GM12874 (cell line): ENCODE data around the gene ST6GALNAC2.

Experiments
- CTCF ChIP-seq: IDR thresholded peaks from 2 replicates; pipeline ENCODE4 v1.5.1; 2011; ENCODE audit warnings: low read depth, mild to moderate bottlenecking, control low read depth, low read length, moderate library complexity; ENCODE audit not compliant: insufficient read depth

Gene ST6GALNAC2

GRCh38 chr17:76544546-76545365 is 40.9 kb downstream of the ST6GALNAC2 start:
- no peak for TF ChIP-seq CTCF

GRCh38 chr17:76543826-76544545 is 41.7 kb downstream of the ST6GALNAC2 start:
- TF ChIP-seq CTCF = no peak

GRCh38 chr17:76543482-76543825 is 42.2 kb downstream of the ST6GALNAC2 start:
- no peak for TF ChIP-seq CTCF

GRCh38 chr17:76542984-76543383 is 42.7 kb downstream of the ST6GALNAC2 start:
- no peak for TF ChIP-seq CTCF

- TF ChIP-seq CTCF = no peak
Measured at GRCh38 chr17:76542566-76542971, 43.1 kb downstream of the ST6GALNAC2 start.

- TF ChIP-seq CTCF = no peak
Measured at GRCh38 chr17:76541739-76542454, 43.8 kb downstream of the ST6GALNAC2 start.
